ENCODE measurements around the gene GREB1L.

DNA sequence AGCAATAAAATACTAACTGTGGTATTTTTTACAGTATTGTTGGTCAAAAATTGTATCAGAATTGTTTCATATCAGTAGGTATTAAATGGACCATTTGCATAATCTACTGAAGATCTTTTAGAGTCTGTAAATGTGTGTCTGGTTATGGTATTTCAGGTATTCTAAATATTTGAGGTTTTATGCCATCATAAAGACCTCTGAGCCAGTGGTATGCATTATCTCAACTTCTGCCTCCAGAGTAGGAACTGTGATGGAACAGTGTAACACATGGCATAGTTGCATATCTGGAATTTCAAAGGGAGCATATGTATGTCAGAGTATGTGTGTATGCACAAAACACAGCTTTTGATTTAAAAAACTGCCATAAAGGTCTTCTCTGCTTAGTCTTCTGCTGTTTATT, 15.4 kb downstream of the GREB1L start:
- TF ChIP-seq, protein P1, sequence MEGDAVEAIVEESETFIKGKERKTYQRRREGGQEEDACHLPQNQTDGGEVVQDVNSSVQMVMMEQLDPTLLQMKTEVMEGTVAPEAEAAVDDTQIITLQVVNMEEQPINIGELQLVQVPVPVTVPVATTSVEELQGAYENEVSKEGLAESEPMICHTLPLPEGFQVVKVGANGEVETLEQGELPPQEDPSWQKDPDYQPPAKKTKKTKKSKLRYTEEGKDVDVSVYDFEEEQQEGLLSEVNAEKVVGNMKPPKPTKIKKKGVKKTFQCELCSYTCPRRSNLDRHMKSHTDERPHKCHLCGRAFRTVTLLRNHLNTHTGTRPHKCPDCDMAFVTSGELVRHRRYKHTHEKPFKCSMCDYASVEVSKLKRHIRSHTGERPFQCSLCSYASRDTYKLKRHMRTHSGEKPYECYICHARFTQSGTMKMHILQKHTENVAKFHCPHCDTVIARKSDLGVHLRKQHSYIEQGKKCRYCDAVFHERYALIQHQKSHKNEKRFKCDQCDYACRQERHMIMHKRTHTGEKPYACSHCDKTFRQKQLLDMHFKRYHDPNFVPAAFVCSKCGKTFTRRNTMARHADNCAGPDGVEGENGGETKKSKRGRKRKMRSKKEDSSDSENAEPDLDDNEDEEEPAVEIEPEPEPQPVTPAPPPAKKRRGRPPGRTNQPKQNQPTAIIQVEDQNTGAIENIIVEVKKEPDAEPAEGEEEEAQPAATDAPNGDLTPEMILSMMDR (IDR thresholded peaks at IDR 0.05; ENCODE audit: low read length) = no peak
- TF ChIP-seq EZH2 (optimal IDR thresholded peaks at IDR 0.05; ENCODE audit: low read depth, low read length) = no peak
- no peak for TF ChIP-seq EZH2phosphoT487 (IDR thresholded peaks at IDR 0.05; ENCODE audit: low read length)
